K562 (cell line): Measurements from ENCODE around the gene UTP25. TPM values are rescaled to one million over a fixed set of nuclear protein-coding genes. Genes with fewer than 3 reads are reported as not detected.
A peak's percentile ranks its signal among the peaks of the same experiment; 100 is the strongest.

Source experiments
- CREB1 ChIP-seq, 2 experiments: sonication (generic) in 1 of 2; formaldehyde crosslinking in 1 of 2; IDR thresholded peaks; 2 replicates each; pipeline versions ENCODE4 v1.6.1 to v1.8.0; 2012 to 2022; ENCODE audit warnings: inconsistent platforms in 1 of 2, mild to moderate bottlenecking in 1 of 2, missing genetic modification reagents in 1 of 2, moderate library complexity in 1 of 2
- HMBOX1 ChIP-seq: sonication (generic); IDR thresholded peaks from 2 replicates; pipeline ENCODE4 v1.6.1; 2016
- MNT ChIP-seq, 2 experiments: fragments of 450-650 bp; conservative IDR thresholded peaks; 2 replicates each; pipeline ENCODE4 v1.6.1; 2017; ENCODE audit warnings: mild to moderate bottlenecking in 2 of 2, moderate library complexity in 2 of 2
- PML ChIP-seq: IDR thresholded peaks from 2 replicates; pipeline ENCODE4 v1.6.1; 2012; ENCODE audit warnings: low read length, inconsistent platforms
- POLR2AphosphoS5 ChIP-seq: IDR thresholded peaks from 2 replicates; pipeline ENCODE4 v1.6.1; 2011; ENCODE audit warnings: mild to moderate bottlenecking, low read depth, low read length, moderate library complexity; ENCODE audit not compliant: control insufficient read depth, insufficient read depth
- TCF3 ChIP-seq: sonication (generic); formaldehyde crosslinking; IDR thresholded peaks from 2 replicates; pipeline ENCODE4 v1.4.0; 2020; ENCODE audit warnings: mild to moderate bottlenecking, missing genetic modification reagents
- TFAM ChIP-seq: fragments of 250-450 bp; sonication (Bioruptor Pico); conservative IDR thresholded peaks from 2 replicates; pipeline ENCODE4 v1.5.0; 2021; ENCODE audit warnings: mild to moderate bottlenecking, moderate library complexity
- ZFX ChIP-seq: sonication (generic); formaldehyde crosslinking; IDR thresholded peaks from 2 replicates; pipeline ENCODE4 v1.8.0; 2022; ENCODE audit warnings: mild to moderate bottlenecking, missing genetic modification reagents, moderate library complexity
- ZNF212 ChIP-seq: fragments of 450-650 bp; formaldehyde crosslinking; IDR thresholded peaks from 2 replicates; pipeline ENCODE4 v1.4.0; 2020; ENCODE audit warnings: mild to moderate bottlenecking
- ZNF518B ChIP-seq: fragments of 250-450 bp; sonication (Bioruptor Pico); IDR thresholded peaks from 2 replicates; pipeline ENCODE4 v1.5.0; 2021; ENCODE audit warnings: mild to moderate bottlenecking, moderate library complexity
- ZNF592 ChIP-seq: fragments of 450-650 bp; IDR thresholded peaks from 2 replicates; pipeline ENCODE4 v1.6.1; 2017; ENCODE audit warnings: antibody characterized with exemption, mild to moderate bottlenecking
- ZNF639 ChIP-seq, 2 experiments: fragments of 200-800 bp in 1 of 2; sonication (Bioruptor generic) in 1 of 2; sonication (generic) in 1 of 2; formaldehyde crosslinking in 1 of 2; IDR thresholded peaks in 1 of 2; conservative IDR thresholded peaks in 1 of 2; 2 replicates each; pipeline versions ENCODE4 v1.5.0 to v1.6.1; 2016 to 2020; ENCODE audit warnings: missing compliant biosample characterization in 1 of 2, missing genetic modification characterization in 1 of 2, missing genetic modification reagents in 1 of 2
- polyA plus RNA-seq, 8 experiments: library from polyadenylated mRNA; depleted of rRNA in 4 of 8; stranded (reverse) in 5 of 8; unstranded in 3 of 8; fragments of >200 nt; fragmentation: Nextera tagmentation in 2 of 8; fragmentation: Illumina TruSeq in 1 of 8; extraction: Ambion mirVana in 2 of 8; extraction: Trizol in 1 of 8; gene quantifications; 2 replicates each; pipeline versions ENCODE4 v1.2.1 to v1.2.3, GENCODE V29; 2011 to 2014; ENCODE audit warnings: inconsistent platforms in 1 of 8, missing spikeins in 1 of 8
- total RNA-seq, 7 experiments: library from RNA; depleted of rRNA in 6 of 7; stranded (reverse); fragments of >200 nt in 6 of 7; fragmentation: Illumina TruSeq in 2 of 7; extraction: Trizol in 2 of 7; gene quantifications; 2 replicates each; pipeline versions ENCODE4 v1.2.1 to v1.2.3, GENCODE V29; 2011 to 2021; ENCODE audit warnings: low replicate concordance in 1 of 7

Gene UTP25
- total and polyA plus RNA-seq, 9 of the 15 experiments (the other 6 are each of a cell fraction or from before 2014, with no cell fraction given), result 5.7 to 17.6 (median 12.0) TPM

- TF ChIP-seq MNT (conservative IDR thresholded peaks at IDR 0.05), result peak; percentile 74 to 86; a peak in 3 of 4 replicates
- no peak for TF ChIP-seq ZNF212 (CRISPR knock-in tag)
- TF ChIP-seq ZNF592, result peak; percentile 88
- TF ChIP-seq TCF3 (CRISPR knock-in tag), result peak; percentile 11; the same call in 1 of the 2 replicates
- peak; percentile 79 for TF ChIP-seq PML
- peak; percentile 90 for TF ChIP-seq POLR2AphosphoS5
- TF ChIP-seq ZNF518B (CRISPR knock-in tag), result no peak
- TF ChIP-seq TFAM (CRISPR knock-in tag), result no peak
- TF ChIP-seq ZNF639 (CRISPR knock-in tag; conservative IDR thresholded peaks at IDR 0.05 in 1 of 2, IDR thresholded peaks at IDR 0.05 in 1 of 2), result peak in 1 of 2 experiments; percentile 95; a peak in 2 of 4 replicates
- TF ChIP-seq CREB1 (IDR thresholded peaks at IDR 0.05), result peak; percentile 99
- TF ChIP-seq CREB1 (CRISPR knock-in tag; IDR thresholded peaks at IDR 0.05), result peak; percentile 99
- 0 out of 2 replicates have a peak, but pooled peaks have one; percentile 38 for TF ChIP-seq HMBOX1
- TF ChIP-seq ZFX (CRISPR knock-in tag), result peak; percentile 68
These were observed 43.3 kb upstream of the UTP25 start, which contains the start of gene C1orf74 (continued) for GRCh38 chr1:209784265-209785169.
